ENCODE measurements around the gene GLB1L. TPM values are rescaled to one million over a fixed set of nuclear protein-coding genes. Genes with fewer than 3 reads are reported as not detected.

GLB1L gene
- polyA plus RNA-seq, 1 donor (not counting 4 experiments of a cell fraction or from before 2014, with no cell fraction given), result 5.2 TPM

GRCh38 chr2:219250049-219250781 is 5.0 kb upstream of the GLB1L start:
- DNase-seq (ENCODE audit: low read depth, low spot score), result no peak
- peak overlapping the region; percentile 88 for H3K27ac ChIP-seq (ENCODE audit: control insufficient read depth, insufficient read depth, low read length)
- peaks cover 5% of the 10 kb centered on the region for H4K20me1 ChIP-seq (ENCODE audit: control insufficient read depth, extremely low read depth, insufficient read depth, low read length)
- no peak overlapping the region for H2AFZ ChIP-seq (ENCODE audit: control insufficient read depth, low read length)
- no peaks in the 10 kb centered on the region for H3K9me1 ChIP-seq (ENCODE audit: control insufficient read depth, extremely low read depth, insufficient read depth, low read length)
- TF ChIP-seq CTCF (optimal IDR thresholded peaks at IDR 0.05 in 1 of 3, IDR thresholded peaks at IDR 0.05 in 1 of 3, conservative IDR thresholded peaks at IDR 0.05 in 1 of 3; ENCODE audit: extremely low read depth in 1 of 3, insufficient read depth in 2 of 3, low read length in 3 of 3) (no peak), EZH2 (IDR thresholded peaks at IDR 0.05; ENCODE audit: low read length) (no peak)
- H3K9me3 ChIP-seq (ENCODE audit: control insufficient read depth, low read depth, low read length), result no peaks in the 10 kb centered on the region
- peaks cover 62% of the 10 kb centered on the region for H3K4me1 ChIP-seq (ENCODE audit: control insufficient read depth, extremely low read depth, insufficient read depth, low read length)
- peaks cover 31 to 39% of the 10 kb centered on the region in 2 experiments for H3K36me3 ChIP-seq (ENCODE audit: control insufficient read depth in 2 of 2, extremely low read depth in 1 of 2, insufficient read depth in 2 of 2, low read length in 2 of 2)
- peaks cover 60% of the 10 kb centered on the region for H3K79me2 ChIP-seq (ENCODE audit: control insufficient read depth, insufficient read depth, low read length)
- peaks cover 4% of the 10 kb centered on the region for H3K27me3 ChIP-seq (ENCODE audit: control insufficient read depth, extremely low read depth, insufficient read depth, low read length)
- dilution Hi-C loops (cut with MboI; ENCODE audit: extremely low pct_ligation_motif_present, low sequenced_read_pairs), result no loop called here
- H3K9ac ChIP-seq (ENCODE audit: control insufficient read depth, extremely low read depth, insufficient read depth, low read length), result peak overlapping the region; percentile 69
- H3K4me2 ChIP-seq (ENCODE audit: control insufficient read depth, extremely low read depth, insufficient read depth, low read depth, low read length), result peak overlapping the region; percentile 73
- FAIRE-seq, result no peak
- peak overlapping the region; percentile 21 to 43 (median 40) for H3K4me3 ChIP-seq (ENCODE audit: control insufficient read depth in 2 of 3, extremely low read depth in 1 of 3, insufficient read depth in 2 of 3, low read depth in 1 of 3, low read length in 3 of 3)

- Histone ChIP-seq H3K9me3 (ENCODE audit: control insufficient read depth, low read depth, low read length) (no peaks in the 10 kb centered on the region), H3K4me3 (ENCODE audit: control insufficient read depth in 2 of 3, extremely low read depth in 1 of 3, insufficient read depth in 2 of 3, low read depth in 1 of 3, low read length in 3 of 3) (peak overlapping the region; percentile 21 to 43 (median 40)), H3K4me1 (ENCODE audit: control insufficient read depth, extremely low read depth, insufficient read depth, low read length) (peaks cover 65% of the 10 kb centered on the region), H3K27ac (ENCODE audit: control insufficient read depth, insufficient read depth, low read length) (peak overlapping the region; percentile 88), H4K20me1 (ENCODE audit: control insufficient read depth, extremely low read depth, insufficient read depth, low read length) (peaks cover 5% of the 10 kb centered on the region), H3K9ac (ENCODE audit: control insufficient read depth, extremely low read depth, insufficient read depth, low read length) (peak overlapping the region; percentile 69), H3K4me2 (ENCODE audit: control insufficient read depth, extremely low read depth, insufficient read depth, low read depth, low read length) (peak overlapping the region; percentile 78), H3K79me2 (ENCODE audit: control insufficient read depth, insufficient read depth, low read length) (peaks cover 60% of the 10 kb centered on the region), H3K9me1 (ENCODE audit: control insufficient read depth, extremely low read depth, insufficient read depth, low read length) (no peaks in the 10 kb centered on the region), H3K27me3 (ENCODE audit: control insufficient read depth, extremely low read depth, insufficient read depth, low read length) (no peaks in the 10 kb centered on the region), H2AFZ (ENCODE audit: control insufficient read depth, low read length) (no peak overlapping the region), H3K36me3 (ENCODE audit: control insufficient read depth in 2 of 2, extremely low read depth in 1 of 2, insufficient read depth in 2 of 2, low read length in 2 of 2) (peaks cover 31 to 39% of the 10 kb centered on the region in 2 experiments)
- peak; percentile 86 for FAIRE-seq
- peak in 1 of 3 experiments; percentile 11 for TF ChIP-seq CTCF (optimal IDR thresholded peaks at IDR 0.05 in 1 of 3, IDR thresholded peaks at IDR 0.05 in 1 of 3, conservative IDR thresholded peaks at IDR 0.05 in 1 of 3; ENCODE audit: extremely low read depth in 1 of 3, insufficient read depth in 2 of 3, low read length in 3 of 3)
- TF ChIP-seq EZH2 (IDR thresholded peaks at IDR 0.05; ENCODE audit: low read length), result no peak
- dilution Hi-C loops (cut with MboI; ENCODE audit: extremely low pct_ligation_motif_present, low sequenced_read_pairs), result no loop called here
- peak; percentile 81 for DNase-seq (ENCODE audit: low read depth, low spot score)
Observed at GRCh38 chr2:219249203-219249980, 4.1 kb upstream of the GLB1L start.
